ENCODE data around the gene SNRPD3. TPM values are rescaled to one million over a fixed set of nuclear protein-coding genes. Genes with fewer than 3 reads are reported as not detected.
"Not testable (repeated sequence)": the region's sequence is repeated elsewhere in the genome, so short reads cannot be mapped to it uniquely, and the experiment has no call there.

SNRPD3 gene
- total RNA-seq, 1 experiment from 2014 or later, result 270 TPM

GRCh38 chr22:24592851-24593558 lies 37.2 kb downstream of the SNRPD3 start, which contains the start of gene LRRC75B:
Gene LRRC75B, minus strand, starts transcription at chr22:24593073. Its CDS starts 34 bp downstream, at chr22:24593039.
- Histone ChIP-seq H3K9ac (ENCODE audit: low read length) (peak within 1 kb of the TSS; percentile 41), H3K27me3 (ENCODE audit: low read length) (no peaks in the 10 kb centered on the region), H3K4me3 (ENCODE audit: low read length) (peak within 1 kb of the TSS; percentile 73), H3K9me3 (ENCODE audit: low read length) (no peaks in the 10 kb centered on the region), H3K36me3 (ENCODE audit: low read depth, low read length) (no peaks in the 10 kb centered on the region), H4K20me1 (ENCODE audit: low read length) (no peaks in the 10 kb centered on the region), H3K27ac (ENCODE audit: low read length) (no peak within 1 kb of the TSS), H3F3A (ENCODE audit: low read length, unreplicated experiment) (no peaks in the 10 kb centered on the region), H3K9me2 (replicated peaks; ENCODE audit: low read length) (no peaks in the 10 kb centered on the region), H3K4me2 (ENCODE audit: low read length) (peak within 1 kb of the TSS; percentile 85), H3K79me2 (ENCODE audit: low read length) (no peaks in the 10 kb centered on the region), H3K4me1 (ENCODE audit: insufficient read depth, low read length) (no peaks in the 10 kb centered on the region), H2AFZ (ENCODE audit: low read length) (peak within 1 kb of the TSS; percentile 77)
- intact Hi-C loops (cut with micrococcal nuclease), result no loop called here
- no TSS peak for BruUV-seq (replicated peaks)
- DNase-seq (peak; percentile 64), ATAC-seq (peak; percentile 91)
- TF ChIP-seq CTCF (conservative IDR thresholded peaks at IDR 0.05; ENCODE audit: low read depth, low read length), result no peak
- TF ChIP-seq EZH2phosphoT487 (IDR thresholded peaks at IDR 0.05; ENCODE audit: borderline replicate concordance, low read length), result no peak
- no peak for TF ChIP-seq EZH2 (IDR thresholded peaks at IDR 0.05; ENCODE audit: low read length, unreplicated experiment)
- ChIA-PET POLR2A (ENCODE audit: unreplicated experiment) (interaction anchor here (0.7 kb wide), 1 partner anchor 88 kb away, joined by 3 read pairs; no protein-coding TSS in a partner anchor), CTCF (no interaction called here)

GRCh38 chr22:24593559-24593835 lies 37.7 kb downstream of the SNRPD3 start:
- H3K9me3 ChIP-seq (ENCODE audit: low read length); H3K9me2 ChIP-seq (replicated peaks; ENCODE audit: low read length); H3F3A ChIP-seq (ENCODE audit: low read length, unreplicated experiment); H3K4me1 ChIP-seq (ENCODE audit: insufficient read depth, low read length); H4K20me1 ChIP-seq (ENCODE audit: low read length); CTCF ChIA-PET; intact Hi-C loops (cut with micrococcal nuclease); H3K4me3 ChIP-seq (ENCODE audit: low read length); H3K27me3 ChIP-seq (ENCODE audit: low read length); H3K27ac ChIP-seq (ENCODE audit: low read length); DNase-seq; ATAC-seq; H3K79me2 ChIP-seq (ENCODE audit: low read length); H3K36me3 ChIP-seq (ENCODE audit: low read depth, low read length): not testable (repeated sequence)
- Histone ChIP-seq H2AFZ (ENCODE audit: low read length) (peak overlapping the region; percentile 77; the same call in 1 of the 2 replicates), H3K9ac (ENCODE audit: low read length) (peak overlapping the region; percentile 40; the same call in 1 of the 2 replicates), H3K4me2 (ENCODE audit: low read length) (peak overlapping the region; percentile 81)
- POLR2A ChIA-PET (ENCODE audit: unreplicated experiment), result interaction anchor here (0.7 kb wide), 2 partner anchors 88 to 113 kb away, joined by 3 read pairs; no protein-coding TSS in a partner anchor
- TSS peak; percentile 41 for BruUV-seq (replicated peaks)

GRCh38 chr22:24593836-24594568 lies 38.2 kb downstream of the SNRPD3 start:
- Histone ChIP-seq H3K27me3 (ENCODE audit: low read length) (no peaks in the 10 kb centered on the region), H2AFZ (ENCODE audit: low read length) (no peak overlapping the region), H3K79me2 (ENCODE audit: low read length) (no peaks in the 10 kb centered on the region), H3K9me2 (replicated peaks; ENCODE audit: low read length) (no peaks in the 10 kb centered on the region), H3K27ac (ENCODE audit: low read length) (no peak overlapping the region), H3K36me3 (ENCODE audit: low read depth, low read length) (no peaks in the 10 kb centered on the region), H3F3A (ENCODE audit: low read length, unreplicated experiment) (no peaks in the 10 kb centered on the region), H3K4me1 (ENCODE audit: insufficient read depth, low read length) (no peaks in the 10 kb centered on the region), H4K20me1 (ENCODE audit: low read length) (no peaks in the 10 kb centered on the region), H3K9ac (ENCODE audit: low read length) (no peak overlapping the region), H3K4me2 (ENCODE audit: low read length) (no peak overlapping the region), H3K4me3 (ENCODE audit: low read length) (no peak overlapping the region), H3K9me3 (ENCODE audit: low read length) (no peaks in the 10 kb centered on the region)
- no peak for DNase-seq
- ChIA-PET CTCF (no interaction called here), POLR2A (ENCODE audit: unreplicated experiment) (interaction anchor here (0.7 kb wide), 1 partner anchor 112 kb away, joined by 3 read pairs; no protein-coding TSS in a partner anchor)
- intact Hi-C loops (cut with micrococcal nuclease), result no loop called here
- BruUV-seq (replicated peaks), result no TSS peak
- no peak for TF ChIP-seq EZH2phosphoT487 (IDR thresholded peaks at IDR 0.05; ENCODE audit: borderline replicate concordance, low read length)
- TF ChIP-seq CTCF (conservative IDR thresholded peaks at IDR 0.05; ENCODE audit: low read depth, low read length), result no peak
- no peak for TF ChIP-seq EZH2 (IDR thresholded peaks at IDR 0.05; ENCODE audit: low read length, unreplicated experiment)
- ATAC-seq, result no peak

All from PC-3 (cell line).